ENCODE data around the gene ANKRD11. TPM values are rescaled to one million over a fixed set of nuclear protein-coding genes. Genes with fewer than 3 reads are reported as not detected.

The ANKRD11 gene
- total RNA-seq, 1 donor: 97.4 TPM

DNA sequence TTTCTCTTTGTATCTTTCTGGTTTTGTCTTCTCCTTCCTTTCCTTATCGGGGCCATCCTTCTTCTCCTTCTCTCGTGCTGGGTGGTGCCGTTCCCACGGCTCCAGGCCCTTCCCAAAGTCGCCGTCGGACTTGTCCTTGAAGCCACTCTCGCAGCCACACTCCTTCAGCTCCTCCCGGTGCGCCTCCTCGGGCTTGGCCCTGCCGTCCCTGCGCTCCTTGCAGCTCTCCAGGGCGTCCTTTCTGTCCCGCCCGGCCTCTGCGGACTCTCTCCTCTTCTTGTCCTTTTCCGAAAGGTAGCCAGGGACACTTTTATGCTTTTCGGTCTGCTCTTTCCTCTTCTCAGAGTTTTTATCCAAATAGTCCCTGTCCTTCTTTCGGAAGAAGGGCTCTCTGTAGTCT lies 206.9 kb downstream of the ANKRD11 start:
- no peak for TF ChIP-seq CTCF (IDR thresholded peaks at IDR 0.05; ENCODE audit: extremely low read depth, low read depth, low read length)
- Histone ChIP-seq H3K27ac (ENCODE audit: low read depth, low read length) (no peak overlapping the region), H2AFZ (ENCODE audit: low read length) (no peak overlapping the region), H3K36me3 (ENCODE audit: insufficient read depth, low read length) (peaks cover 72% of the 10 kb centered on the region), H3K27me3 (ENCODE audit: insufficient read depth, low read length) (no peaks in the 10 kb centered on the region), H3K4me2 (ENCODE audit: insufficient read depth, low read length) (no peak overlapping the region), H4K20me1 (ENCODE audit: insufficient read depth, low read length) (peaks cover 5% of the 10 kb centered on the region), H3K4me3 (ENCODE audit: insufficient read depth, low read length) (no peak overlapping the region), H3K4me1 (ENCODE audit: insufficient read depth, low read length) (no peaks in the 10 kb centered on the region), H3K9me3 (ENCODE audit: low read depth, low read length) (no peaks in the 10 kb centered on the region), H3K79me2 (ENCODE audit: insufficient read depth, low read length) (peaks cover 25% of the 10 kb centered on the region)
- no peak for DNase-seq (ENCODE audit: insufficient read length, low spot score, missing footprints)

DNA sequence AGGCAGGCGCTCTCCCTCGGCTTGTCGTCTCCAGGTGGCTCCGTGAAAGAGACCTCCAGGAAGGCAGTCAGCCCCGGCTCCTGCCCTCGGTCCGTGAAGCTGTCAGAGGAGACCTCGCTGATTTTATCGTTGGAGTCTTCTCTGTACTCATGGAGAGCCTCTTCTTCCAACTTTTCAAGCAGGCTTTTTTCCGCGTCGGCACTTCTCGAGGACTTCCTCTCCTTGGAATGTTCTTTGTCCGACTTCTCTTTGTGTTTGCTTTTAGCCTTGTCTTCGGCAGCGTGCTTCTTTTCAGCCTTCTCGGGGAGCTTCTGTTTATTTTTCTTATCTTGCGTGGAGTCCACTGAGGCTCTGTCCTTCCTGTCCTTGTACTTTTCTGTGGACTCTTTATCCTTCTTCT lies 207.8 kb downstream of the ANKRD11 start:
- peaks cover 5% of the 10 kb centered on the region for H4K20me1 ChIP-seq (ENCODE audit: insufficient read depth, low read length)
- H3K9me3 ChIP-seq (ENCODE audit: low read depth, low read length): no peaks in the 10 kb centered on the region
- H2AFZ ChIP-seq (ENCODE audit: low read length): no peak overlapping the region
- H3K4me2 ChIP-seq (ENCODE audit: insufficient read depth, low read length): no peak overlapping the region
- H3K36me3 ChIP-seq (ENCODE audit: insufficient read depth, low read length): peaks cover 69% of the 10 kb centered on the region
- no peak for DNase-seq (ENCODE audit: insufficient read length, low spot score, missing footprints)
- no peak overlapping the region for H3K4me3 ChIP-seq (ENCODE audit: insufficient read depth, low read length)
- no peaks in the 10 kb centered on the region for H3K27me3 ChIP-seq (ENCODE audit: insufficient read depth, low read length)
- no peaks in the 10 kb centered on the region for H3K4me1 ChIP-seq (ENCODE audit: insufficient read depth, low read length)
- H3K27ac ChIP-seq (ENCODE audit: low read depth, low read length): no peak overlapping the region
- TF ChIP-seq CTCF (IDR thresholded peaks at IDR 0.05; ENCODE audit: extremely low read depth, low read depth, low read length): no peak
- peaks cover 25% of the 10 kb centered on the region for H3K79me2 ChIP-seq (ENCODE audit: insufficient read depth, low read length)

DNA sequence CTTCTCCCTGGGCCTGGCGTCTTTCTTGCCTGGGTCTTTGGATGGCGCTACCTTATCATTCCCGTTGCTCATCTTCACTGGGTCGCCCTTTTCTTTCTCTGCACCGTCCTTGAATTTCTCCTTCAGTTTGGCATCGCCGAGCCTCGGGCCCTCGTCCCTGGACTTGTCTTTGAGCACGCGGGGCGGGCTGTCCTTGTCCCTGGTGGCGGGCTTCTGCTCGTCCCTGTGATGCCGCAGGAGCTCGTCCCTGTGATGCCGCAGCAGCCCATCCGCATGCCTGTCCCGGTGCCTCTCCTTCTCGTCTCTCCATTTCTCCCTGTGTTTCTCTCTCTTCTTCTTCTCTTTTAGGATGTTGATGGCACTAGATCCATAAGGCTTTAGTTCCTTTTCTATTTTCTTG lies 208.5 kb downstream of the ANKRD11 start:
- Histone ChIP-seq H3K4me2 (ENCODE audit: insufficient read depth, low read length) (no peak overlapping the region), H3K4me3 (ENCODE audit: insufficient read depth, low read length) (no peak overlapping the region), H3K79me2 (ENCODE audit: insufficient read depth, low read length) (peaks cover 27% of the 10 kb centered on the region), H3K27ac (ENCODE audit: low read depth, low read length) (no peak overlapping the region), H4K20me1 (ENCODE audit: insufficient read depth, low read length) (peaks cover 6% of the 10 kb centered on the region), H2AFZ (ENCODE audit: low read length) (no peak overlapping the region), H3K27me3 (ENCODE audit: insufficient read depth, low read length) (no peaks in the 10 kb centered on the region), H3K4me1 (ENCODE audit: insufficient read depth, low read length) (no peaks in the 10 kb centered on the region), H3K36me3 (ENCODE audit: insufficient read depth, low read length) (peaks cover 63% of the 10 kb centered on the region), H3K9me3 (ENCODE audit: low read depth, low read length) (no peaks in the 10 kb centered on the region)
- TF ChIP-seq CTCF (IDR thresholded peaks at IDR 0.05; ENCODE audit: extremely low read depth, low read depth, low read length): no peak
- no peak for DNase-seq (ENCODE audit: insufficient read length, low spot score, missing footprints)

GRCh38 chr16:89281189-89281577 lies 209.2 kb downstream of the ANKRD11 start:
- no peaks in the 10 kb centered on the region for H3K4me1 ChIP-seq (ENCODE audit: insufficient read depth, low read length)
- H4K20me1 ChIP-seq (ENCODE audit: insufficient read depth, low read length): peaks cover 6% of the 10 kb centered on the region
- no peak for TF ChIP-seq CTCF (IDR thresholded peaks at IDR 0.05; ENCODE audit: extremely low read depth, low read depth, low read length)
- H3K27ac ChIP-seq (ENCODE audit: low read depth, low read length): no peak overlapping the region
- no peaks in the 10 kb centered on the region for H3K27me3 ChIP-seq (ENCODE audit: insufficient read depth, low read length)
- H3K9me3 ChIP-seq (ENCODE audit: low read depth, low read length): no peaks in the 10 kb centered on the region
- H3K79me2 ChIP-seq (ENCODE audit: insufficient read depth, low read length): peaks cover 30% of the 10 kb centered on the region
- H3K4me3 ChIP-seq (ENCODE audit: insufficient read depth, low read length): no peak overlapping the region
- H3K36me3 ChIP-seq (ENCODE audit: insufficient read depth, low read length): peaks cover 56% of the 10 kb centered on the region
- H2AFZ ChIP-seq (ENCODE audit: low read length): no peak overlapping the region
- DNase-seq (ENCODE audit: insufficient read length, low spot score, missing footprints): no peak
- no peak overlapping the region for H3K4me2 ChIP-seq (ENCODE audit: insufficient read depth, low read length)
